KOPT-K1 (cell line): ENCODE measurements around the gene RSRP1.
"Not testable (repeated sequence)": the region's sequence is repeated elsewhere in the genome, so short reads cannot be mapped to it uniquely, and the experiment has no call there.

Experiments
- H3K27ac ChIP-seq: fragments of 200-600 bp; sonication (generic); 2 replicates; pipeline ENCODE4 v1.5.1; 2016; ENCODE audit warnings: antibody characterized with exemption, mild to moderate bottlenecking, low read depth, low read length; ENCODE audit not compliant: poor library complexity, severe bottlenecking
- H3K36me3 ChIP-seq: fragments of 200-600 bp; sonication (generic); 2 replicates; pipeline ENCODE4 v1.5.1; 2017; ENCODE audit warnings: antibody characterized with exemption, mild to moderate bottlenecking, low read length, moderate library complexity; ENCODE audit not compliant: insufficient read depth
- H3K9me3 ChIP-seq: fragments of 200-600 bp; sonication (generic); 2 replicates; pipeline ENCODE4 v1.5.1; 2017; ENCODE audit warnings: antibody characterized with exemption, low read length, mild to moderate bottlenecking; ENCODE audit not compliant: insufficient read depth, poor library complexity, severe bottlenecking

Gene RSRP1

DNA sequence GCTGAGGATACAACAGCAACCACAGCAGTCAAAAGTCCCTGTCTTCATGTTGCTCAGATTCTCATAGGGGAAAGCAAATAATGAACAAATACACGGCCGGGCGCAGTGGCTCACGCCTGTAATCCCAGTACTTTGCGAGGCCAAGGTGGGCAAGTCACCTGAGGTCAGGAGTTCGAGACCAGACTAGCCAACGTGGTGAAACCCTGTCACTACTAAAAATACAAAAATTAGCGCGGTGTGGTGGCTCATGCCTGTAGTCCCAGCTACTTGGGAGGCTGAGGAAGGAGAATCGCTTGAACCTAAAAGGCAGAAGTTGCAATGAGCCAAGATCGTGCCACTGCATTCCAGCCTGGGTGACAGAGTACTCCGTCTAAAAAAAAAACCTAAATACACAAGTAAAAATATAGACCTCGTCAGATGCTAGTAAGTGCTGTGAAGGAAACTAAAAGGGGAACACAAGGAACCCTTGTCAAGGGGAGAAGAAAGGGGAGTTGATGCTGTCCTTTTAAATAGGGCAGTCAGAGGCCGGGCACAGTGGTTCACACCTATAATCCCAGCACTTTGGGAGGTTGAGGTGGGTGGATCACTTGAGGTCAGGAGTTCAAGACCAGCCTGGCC is 21.0 kb upstream of the RSRP1 start:
- peak overlapping the region; percentile 46 for H3K27ac ChIP-seq
- not testable (repeated sequence) for H3K36me3 ChIP-seq, H3K9me3 ChIP-seq

DNA sequence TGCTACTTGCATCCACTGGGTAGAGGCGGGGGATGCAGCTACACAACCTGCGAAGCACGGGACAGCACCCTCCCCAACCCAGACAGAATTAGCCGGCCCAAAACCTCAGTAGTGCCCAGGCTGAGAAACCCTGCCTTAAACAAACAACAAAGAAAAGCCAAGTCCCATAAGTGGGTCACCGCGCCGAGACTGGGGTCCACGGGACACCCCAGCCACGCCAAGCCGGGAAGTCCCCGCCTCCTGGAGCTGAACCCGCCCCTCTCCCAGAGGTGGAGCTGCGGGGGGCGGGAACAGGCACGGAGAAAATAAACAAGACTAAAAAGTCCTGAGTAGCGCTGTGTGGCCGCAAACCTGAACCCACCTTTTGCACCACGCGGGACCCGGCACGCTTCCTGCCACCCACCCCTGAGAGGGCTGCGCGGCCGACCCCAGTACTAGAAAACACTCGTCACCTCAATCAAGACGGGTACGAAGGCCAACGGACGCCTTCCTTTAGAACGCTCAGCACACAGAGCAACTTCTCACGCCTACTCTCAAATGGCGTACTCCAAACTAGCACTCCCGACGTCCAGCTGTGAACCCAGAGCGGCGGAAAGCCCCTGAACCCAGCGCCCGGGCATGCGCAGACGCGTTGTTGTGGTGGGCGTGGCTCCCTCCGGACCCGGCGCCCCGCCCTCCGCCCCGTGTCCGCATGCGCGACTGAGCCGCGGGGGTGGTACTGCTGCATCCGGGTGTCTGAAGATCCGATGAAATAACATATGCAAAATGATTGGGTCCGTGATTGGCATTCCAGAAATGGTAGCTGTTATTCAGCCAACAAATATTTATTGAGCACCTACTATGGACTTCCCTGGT is 20.3 kb upstream of the RSRP1 start:
- peak overlapping the region; percentile 46 for H3K27ac ChIP-seq
- H3K9me3 ChIP-seq, H3K36me3 ChIP-seq: not testable (repeated sequence)

DNA sequence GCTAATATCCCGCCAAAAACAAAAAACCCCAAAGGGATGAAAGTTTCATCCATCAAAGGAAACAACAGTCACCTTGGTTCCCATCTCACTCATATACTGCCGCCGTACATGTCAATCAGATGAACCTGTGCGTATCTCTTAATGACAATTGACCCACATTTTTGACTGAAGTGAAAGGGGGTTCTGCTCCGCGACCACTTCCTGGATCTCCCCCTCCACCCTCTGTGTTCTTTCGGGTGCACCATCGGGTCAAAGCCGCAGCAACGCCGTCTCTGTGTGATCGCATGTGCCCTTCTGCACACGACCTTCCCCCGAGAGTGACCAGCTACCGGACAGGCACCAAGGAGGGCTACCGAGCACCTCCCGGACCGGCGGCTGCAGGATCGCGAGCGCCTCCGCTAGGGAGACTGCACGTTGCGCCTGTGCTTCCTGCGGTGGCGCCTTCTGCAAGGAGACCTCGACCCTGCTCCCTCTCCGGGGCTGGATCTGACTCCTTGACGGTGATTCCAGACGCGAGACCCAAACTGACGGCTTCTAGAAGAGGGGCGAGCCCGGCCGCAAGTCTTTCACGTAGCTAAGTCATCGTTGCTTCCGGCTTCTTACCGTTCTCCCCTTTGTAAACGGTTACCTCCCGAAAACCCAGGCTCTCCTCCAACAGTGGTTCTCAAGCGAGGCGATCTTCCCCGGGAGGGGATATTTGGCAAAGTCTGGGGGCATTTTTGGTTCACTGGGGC is 19.5 kb upstream of the RSRP1 start:
- not testable (repeated sequence) for H3K9me3 ChIP-seq, H3K36me3 ChIP-seq
- H3K27ac ChIP-seq = peak overlapping the region; percentile 70

DNA sequence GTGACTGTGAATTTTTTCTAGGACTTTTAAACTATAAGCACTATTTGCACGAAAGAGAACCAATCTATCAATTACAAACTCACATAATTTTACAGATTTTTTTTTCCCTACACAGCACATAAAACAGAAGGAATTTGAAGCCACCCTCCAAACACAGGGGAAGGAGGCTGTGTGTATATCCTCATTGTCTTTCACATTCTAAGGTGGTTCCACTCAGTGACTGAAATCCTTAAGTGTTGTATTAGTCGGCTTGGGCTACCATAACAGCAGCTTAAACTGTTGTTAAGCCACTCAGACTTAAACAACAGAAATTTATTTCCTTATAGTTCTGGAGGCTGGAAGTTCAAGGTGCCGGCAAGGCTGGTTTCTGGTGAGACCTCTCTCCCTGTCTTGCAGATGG is 13.1 kb upstream of the RSRP1 start:
- H3K9me3 ChIP-seq, H3K27ac ChIP-seq, H3K36me3 ChIP-seq: not testable (repeated sequence)

DNA sequence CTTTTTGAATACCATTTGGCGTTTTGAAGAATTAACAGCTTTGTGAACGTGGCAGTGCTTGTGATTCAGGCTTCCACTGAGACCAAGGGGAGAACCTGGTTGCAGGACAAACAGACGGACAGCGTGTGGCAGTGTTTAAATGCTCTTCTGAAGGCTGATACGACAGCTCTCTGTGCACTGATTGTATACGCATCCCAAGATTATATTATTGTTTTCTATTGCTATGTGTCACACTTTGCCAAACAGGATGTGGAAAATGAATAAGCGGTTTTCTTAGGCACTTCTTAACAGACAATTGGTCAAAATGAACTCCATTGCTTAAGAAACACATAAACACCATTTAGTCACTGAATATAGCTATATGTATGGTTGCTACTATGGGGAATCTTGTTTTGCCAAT is 12.6 kb upstream of the RSRP1 start:
- not testable (repeated sequence) for H3K9me3 ChIP-seq, H3K27ac ChIP-seq, H3K36me3 ChIP-seq

DNA sequence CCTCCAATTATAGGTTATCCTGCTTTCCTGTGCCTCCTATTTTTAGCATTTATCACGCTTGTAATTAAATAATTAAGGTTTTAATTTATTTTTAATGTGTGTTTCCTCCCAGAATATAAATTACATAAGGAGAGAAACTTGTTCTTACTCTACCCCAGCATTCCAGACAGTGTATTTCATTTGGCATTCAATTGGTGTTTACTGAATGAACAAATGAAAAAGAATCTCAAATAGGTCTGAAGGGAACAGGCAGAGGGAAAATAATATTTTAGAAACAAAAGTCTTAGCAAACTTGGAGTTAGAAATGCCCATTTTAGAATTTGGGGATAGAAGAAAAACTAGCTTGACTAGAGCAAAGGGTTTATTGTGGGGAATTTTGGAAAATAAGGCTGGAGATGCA is 9.9 kb upstream of the RSRP1 start:
- no peaks in the 10 kb centered on the region for H3K36me3 ChIP-seq
- no peaks in the 10 kb centered on the region for H3K9me3 ChIP-seq
- no peak overlapping the region for H3K27ac ChIP-seq

DNA sequence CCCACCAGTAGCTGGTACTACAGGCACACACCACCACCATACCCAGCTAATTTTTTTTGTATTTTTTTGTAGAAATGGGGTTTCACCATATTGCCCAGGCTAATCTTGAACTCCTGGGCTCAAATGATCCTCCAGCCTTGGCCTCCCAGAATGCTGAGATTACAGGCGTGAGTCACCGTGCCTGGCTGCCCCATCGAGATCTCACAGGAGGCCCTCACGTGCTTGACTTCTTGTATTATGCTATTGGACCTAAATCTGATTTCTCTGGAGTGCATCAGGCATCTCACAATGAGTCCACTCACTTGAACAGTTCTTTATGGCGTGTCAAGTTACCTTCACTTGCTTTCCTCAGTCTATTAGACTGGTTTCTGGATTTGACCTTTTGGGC is 9.3 kb upstream of the RSRP1 start:
- H3K9me3 ChIP-seq = no peaks in the 10 kb centered on the region
- no peaks in the 10 kb centered on the region for H3K36me3 ChIP-seq
- no peak overlapping the region for H3K27ac ChIP-seq

DNA sequence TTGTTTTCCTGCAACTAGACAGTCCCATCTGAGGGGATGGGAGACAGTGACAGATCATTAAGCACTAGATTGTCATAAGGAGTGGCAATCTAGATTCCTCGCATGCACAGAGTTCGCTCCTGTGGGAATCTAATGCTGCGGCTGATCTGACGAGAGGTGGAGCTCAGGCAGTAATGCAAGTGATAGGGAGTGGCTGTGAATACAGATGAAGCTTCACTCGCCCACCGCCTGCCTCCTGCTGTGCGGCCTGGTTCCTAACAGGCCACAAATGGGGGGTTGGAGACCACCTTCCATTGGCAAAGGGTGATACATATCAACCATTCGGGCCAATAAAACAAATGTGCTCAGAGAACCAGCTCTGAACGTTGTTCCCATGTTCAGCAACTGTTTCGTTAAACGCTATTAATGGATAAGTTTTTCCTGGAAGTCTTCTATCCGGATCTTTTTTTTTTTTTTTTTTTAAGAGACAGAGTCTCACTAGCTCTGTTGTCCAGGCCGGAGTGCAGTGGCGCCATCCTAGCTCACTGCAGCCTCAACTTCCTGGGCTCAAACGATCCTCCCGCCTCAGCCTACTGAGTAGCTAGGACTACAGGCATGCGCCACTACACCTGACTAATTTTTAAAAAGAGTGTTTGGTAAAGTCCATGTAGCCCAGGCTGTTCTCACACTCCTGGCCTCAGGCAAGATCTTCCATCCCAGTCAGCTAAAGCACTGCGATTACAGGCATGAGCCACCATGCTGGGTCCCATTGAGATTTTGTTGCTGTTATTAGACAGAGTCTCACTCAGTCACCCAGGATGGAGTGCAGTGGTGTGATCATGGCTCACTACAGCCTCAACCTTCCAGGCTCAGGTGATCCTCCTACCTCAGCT is 8.7 kb upstream of the RSRP1 start:
- Histone ChIP-seq H3K36me3 (no peaks in the 10 kb centered on the region), H3K27ac (no peak overlapping the region), H3K9me3 (no peaks in the 10 kb centered on the region)

DNA sequence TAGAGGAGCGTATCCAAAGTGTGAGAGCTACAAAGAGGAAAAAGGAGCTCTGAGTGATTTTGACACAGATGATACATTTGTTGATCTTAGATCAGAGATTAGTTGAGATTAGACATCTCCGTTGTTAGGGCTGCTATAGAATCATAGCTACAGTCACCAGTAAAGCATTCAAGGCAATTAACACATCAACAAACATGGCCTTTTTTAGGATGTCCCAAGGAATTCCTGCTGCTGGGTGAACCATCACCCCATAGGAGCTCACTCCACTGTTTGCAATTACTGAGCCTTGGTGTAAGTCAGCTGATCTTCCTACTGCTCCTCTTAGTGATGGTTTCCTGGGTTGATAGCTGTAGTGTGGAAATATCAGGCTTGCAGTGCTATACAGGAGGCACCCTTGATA is 6.7 kb upstream of the RSRP1 start:
- Histone ChIP-seq H3K36me3 (no peaks in the 10 kb centered on the region), H3K27ac (no peak overlapping the region)

DNA sequence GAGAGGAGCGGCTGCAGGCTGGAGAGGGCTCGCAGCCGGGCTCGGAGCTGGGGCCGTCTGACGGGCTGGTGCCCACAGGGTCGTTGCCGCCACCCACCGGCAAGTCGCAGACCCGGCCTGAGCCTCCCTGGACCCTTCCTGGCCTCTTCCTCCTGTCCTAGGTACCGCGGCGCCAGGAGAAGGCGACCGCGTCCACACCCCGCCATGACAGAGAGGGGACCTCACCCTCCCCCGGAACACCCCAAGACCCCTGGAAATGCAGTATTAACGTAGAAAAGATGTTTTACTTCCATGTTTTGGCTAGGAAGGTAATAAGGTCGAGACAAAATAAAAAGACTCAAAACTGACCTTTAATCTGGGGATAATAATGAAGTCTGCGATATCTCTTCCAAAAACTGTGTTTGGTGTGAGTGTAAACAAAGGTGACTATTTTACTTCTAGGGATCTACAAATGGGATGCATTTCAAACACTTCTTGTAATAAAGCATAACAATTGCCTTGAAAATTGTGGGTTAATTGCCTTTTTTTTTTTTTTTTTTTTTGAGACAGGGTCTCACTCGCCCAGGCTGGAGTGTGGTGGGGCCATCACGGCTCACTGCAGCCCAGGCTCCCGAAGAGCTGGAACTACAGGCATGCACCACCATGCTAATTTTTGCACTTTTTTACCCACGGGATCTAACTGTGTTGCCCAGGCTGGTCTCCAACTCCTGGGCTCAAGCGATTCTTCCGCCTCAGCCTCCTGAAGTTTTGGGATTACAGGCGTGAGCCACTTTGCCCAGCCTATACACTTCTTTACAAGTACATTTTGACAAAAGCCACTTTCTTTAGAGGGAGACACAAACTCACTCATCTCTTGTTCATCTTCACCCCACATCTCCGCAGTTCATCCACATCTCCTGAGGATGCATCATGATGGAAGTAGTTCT is 838 bp upstream of the RSRP1 start:
- Histone ChIP-seq H3K27ac (peak overlapping the region; percentile 92), H3K36me3 (peaks cover 29% of the 10 kb centered on the region), H3K9me3 (no peaks in the 10 kb centered on the region)

More for the DNA sequence above, 6.7 kb upstream of the RSRP1 start:
- no peaks in the 10 kb centered on the region for H3K9me3 ChIP-seq

DNA sequence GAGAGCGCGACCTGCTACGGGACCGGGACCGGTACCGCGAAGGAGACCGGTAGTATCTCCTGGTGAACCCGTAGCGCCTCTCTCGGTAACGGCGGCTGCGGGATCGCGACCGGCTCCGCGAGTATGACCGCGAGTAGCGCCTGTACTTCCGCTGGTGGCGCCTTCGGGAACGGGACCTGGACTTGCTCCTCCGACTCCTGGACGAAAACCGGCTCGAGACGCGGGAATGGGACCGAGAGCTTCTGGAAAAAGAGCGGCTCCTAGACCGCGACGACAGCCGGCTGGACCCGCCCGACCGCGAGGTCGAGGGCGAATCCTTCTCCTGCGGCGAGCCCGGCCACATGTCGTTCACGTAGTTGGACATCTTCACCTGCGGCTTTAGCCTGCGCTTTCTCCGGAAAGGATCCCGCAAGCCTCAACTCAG is 642 bp downstream of the RSRP1 start:
- Histone ChIP-seq H3K9me3 (no peaks in the 10 kb centered on the region), H3K36me3 (peaks cover 43% of the 10 kb centered on the region), H3K27ac (peak overlapping the region; percentile 92)

DNA sequence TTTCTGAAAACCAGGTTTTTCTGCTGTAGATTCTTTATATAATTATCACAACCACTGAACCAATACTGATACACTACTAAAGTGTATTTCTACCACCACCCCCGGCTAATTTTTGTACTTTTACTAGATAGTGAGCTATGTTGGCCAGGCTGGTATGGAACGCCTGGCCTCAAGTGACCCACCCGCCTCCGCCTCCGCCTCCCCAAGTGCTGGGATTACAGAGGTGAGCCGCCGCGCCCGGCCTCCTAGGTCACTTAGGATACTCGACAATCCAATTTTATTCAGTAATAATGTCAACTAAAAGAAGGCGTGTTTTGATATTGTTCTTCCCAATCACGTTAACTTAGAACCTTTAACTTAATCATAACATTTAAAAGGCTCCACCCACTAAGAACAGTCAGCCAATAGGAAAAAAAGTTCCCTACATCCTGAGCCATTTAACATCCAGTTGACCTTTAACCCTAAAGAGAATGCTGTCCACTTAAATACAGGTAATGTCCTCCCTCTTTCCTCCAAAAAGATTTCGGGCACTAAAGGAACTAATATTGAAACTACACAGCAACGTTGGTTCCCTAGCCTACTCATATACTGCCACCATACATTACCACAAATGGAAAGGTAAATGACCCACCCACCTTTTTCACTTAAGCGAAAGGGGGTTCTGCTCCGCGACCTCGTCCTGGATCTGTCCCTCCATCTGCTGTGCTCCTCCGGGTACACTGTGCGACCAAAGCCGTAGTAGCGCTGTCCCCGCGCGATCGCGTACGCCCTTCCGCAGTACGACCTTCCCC is 1.2 kb downstream of the RSRP1 start:
- no peaks in the 10 kb centered on the region for H3K9me3 ChIP-seq
- H3K27ac ChIP-seq = peak overlapping the region; percentile 92
- H3K36me3 ChIP-seq = peaks cover 49% of the 10 kb centered on the region

DNA sequence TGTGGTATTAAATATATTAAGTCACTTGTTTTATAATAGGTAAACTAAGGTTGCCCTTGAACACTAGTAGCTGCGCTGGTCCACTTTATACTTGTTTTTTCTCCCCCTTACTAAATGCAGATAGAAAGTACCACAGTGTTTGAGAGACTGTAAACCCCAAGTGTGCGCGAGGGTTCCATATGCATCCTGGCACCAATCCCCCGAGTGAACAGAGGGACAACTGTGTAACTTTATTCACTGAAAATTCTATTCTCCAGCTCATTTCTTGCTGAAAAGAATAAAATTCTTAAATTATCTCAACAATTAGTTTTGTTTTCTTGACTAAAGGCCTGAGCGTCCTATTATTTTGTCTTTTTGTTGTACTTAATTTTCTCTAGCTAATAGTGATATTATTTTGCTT is 1.9 kb downstream of the RSRP1 start:
- H3K27ac ChIP-seq = no peak overlapping the region
- H3K36me3 ChIP-seq = peaks cover 56% of the 10 kb centered on the region
- no peaks in the 10 kb centered on the region for H3K9me3 ChIP-seq
